Measurements from ENCODE around the gene TAB2. TPM values are rescaled to one million over a fixed set of nuclear protein-coding genes. Genes with fewer than 3 reads are reported as not detected.

Gene TAB2
- total RNA-seq, 1 experiment from 2014 or later: 14.7 TPM

GRCh38 chr6:149373511-149373910, 56.0 kb downstream of the TAB2 start:
- no peaks in the 10 kb centered on the region for H3K27me3 ChIP-seq (ENCODE audit: low read length)
- no peaks in the 10 kb centered on the region for H3K9me3 ChIP-seq (ENCODE audit: low read length)
- no TSS peak for BruUV-seq (replicated peaks)
- no peak overlapping the region for H3K9ac ChIP-seq (ENCODE audit: low read length)
- no peak overlapping the region for H2AFZ ChIP-seq (ENCODE audit: low read length)
- no peak overlapping the region for H3K4me2 ChIP-seq (ENCODE audit: low read length)
- ATAC-seq (no peak), DNase-seq (no peak)
- H3K4me3 ChIP-seq (ENCODE audit: low read length): no peak overlapping the region
- ChIA-PET POLR2A (ENCODE audit: unreplicated experiment) (no interaction called here), CTCF (interaction anchor here (0.6 kb wide), 1 partner anchor 67 kb away, joined by 3 read pairs; no protein-coding TSS in a partner anchor)
- no peak overlapping the region for H3K27ac ChIP-seq (ENCODE audit: low read length)
- H3K4me1 ChIP-seq (ENCODE audit: insufficient read depth, low read length): no peaks in the 10 kb centered on the region
- peaks cover 23% of the 10 kb centered on the region; the same call in 1 of the 2 replicates for H3K79me2 ChIP-seq (ENCODE audit: low read length)
- no peak for TF ChIP-seq CTCF (conservative IDR thresholded peaks at IDR 0.05; ENCODE audit: low read depth, low read length)
- TF ChIP-seq EZH2 (IDR thresholded peaks at IDR 0.05; ENCODE audit: low read length, unreplicated experiment): no peak
- TF ChIP-seq EZH2phosphoT487 (IDR thresholded peaks at IDR 0.05; ENCODE audit: borderline replicate concordance, low read length): no peak
- H3K36me3 ChIP-seq (ENCODE audit: low read depth, low read length): peaks cover 8% of the 10 kb centered on the region
- H3F3A ChIP-seq (ENCODE audit: low read length, unreplicated experiment): no peaks in the 10 kb centered on the region
- intact Hi-C loops (cut with micrococcal nuclease): no loop called here
- no peaks in the 10 kb centered on the region for H4K20me1 ChIP-seq (ENCODE audit: low read length)
- H3K9me2 ChIP-seq (replicated peaks; ENCODE audit: low read length): no peaks in the 10 kb centered on the region

GRCh38 chr6:149379977-149380376, 62.5 kb downstream of the TAB2 start:
- BruUV-seq (replicated peaks): no TSS peak
- CTCF ChIA-PET: no interaction called here
- Histone ChIP-seq H3K9me3 (ENCODE audit: low read length) (no peaks in the 10 kb centered on the region), H3K4me3 (ENCODE audit: low read length) (no peak overlapping the region), H3K4me2 (ENCODE audit: low read length) (no peak overlapping the region), H2AFZ (ENCODE audit: low read length) (no peak overlapping the region), H4K20me1 (ENCODE audit: low read length) (no peaks in the 10 kb centered on the region), H3K9ac (ENCODE audit: low read length) (no peak overlapping the region), H3K4me1 (ENCODE audit: insufficient read depth, low read length) (no peaks in the 10 kb centered on the region), H3F3A (ENCODE audit: low read length, unreplicated experiment) (no peaks in the 10 kb centered on the region), H3K79me2 (ENCODE audit: low read length) (peaks cover 6% of the 10 kb centered on the region; the same call in 1 of the 2 replicates), H3K27me3 (ENCODE audit: low read length) (no peaks in the 10 kb centered on the region), H3K36me3 (ENCODE audit: low read depth, low read length) (peaks cover 13% of the 10 kb centered on the region), H3K9me2 (replicated peaks; ENCODE audit: low read length) (no peaks in the 10 kb centered on the region), H3K27ac (ENCODE audit: low read length) (no peak overlapping the region)
- no peak for DNase-seq
- POLR2A ChIA-PET (ENCODE audit: unreplicated experiment): interaction anchor here (0.5 kb wide), 1 partner anchor 42 kb away, joined by 5 read pairs; no protein-coding TSS in a partner anchor
- intact Hi-C loops (cut with micrococcal nuclease): loop anchor here (5.0 kb wide), 1 partner anchor 48 kb away; no protein-coding TSS in a partner anchor
- TF ChIP-seq EZH2 (IDR thresholded peaks at IDR 0.05; ENCODE audit: low read length, unreplicated experiment) (no peak), EZH2phosphoT487 (IDR thresholded peaks at IDR 0.05; ENCODE audit: borderline replicate concordance, low read length) (no peak), CTCF (conservative IDR thresholded peaks at IDR 0.05; ENCODE audit: low read depth, low read length) (no peak)
- ATAC-seq: no peak

GRCh38 chr6:149380523-149380922, 63.0 kb downstream of the TAB2 start:
- Histone ChIP-seq H4K20me1 (ENCODE audit: low read length) (no peaks in the 10 kb centered on the region), H3F3A (ENCODE audit: low read length, unreplicated experiment) (no peaks in the 10 kb centered on the region), H2AFZ (ENCODE audit: low read length) (no peak overlapping the region), H3K4me2 (ENCODE audit: low read length) (no peak overlapping the region), H3K4me3 (ENCODE audit: low read length) (no peak overlapping the region), H3K27me3 (ENCODE audit: low read length) (no peaks in the 10 kb centered on the region), H3K36me3 (ENCODE audit: low read depth, low read length) (peaks cover 13% of the 10 kb centered on the region), H3K4me1 (ENCODE audit: insufficient read depth, low read length) (no peaks in the 10 kb centered on the region), H3K27ac (ENCODE audit: low read length) (no peak overlapping the region), H3K79me2 (ENCODE audit: low read length) (peaks cover 10% of the 10 kb centered on the region; the same call in 1 of the 2 replicates), H3K9me2 (replicated peaks; ENCODE audit: low read length) (no peaks in the 10 kb centered on the region), H3K9ac (ENCODE audit: low read length) (no peak overlapping the region), H3K9me3 (ENCODE audit: low read length) (no peaks in the 10 kb centered on the region)
- ATAC-seq: no peak
- TF ChIP-seq EZH2phosphoT487 (IDR thresholded peaks at IDR 0.05; ENCODE audit: borderline replicate concordance, low read length) (no peak), CTCF (conservative IDR thresholded peaks at IDR 0.05; ENCODE audit: low read depth, low read length) (no peak), EZH2 (IDR thresholded peaks at IDR 0.05; ENCODE audit: low read length, unreplicated experiment) (no peak)
- POLR2A ChIA-PET (ENCODE audit: unreplicated experiment): interaction anchor here (0.5 kb wide), 1 partner anchor 42 kb away, joined by 5 read pairs; no protein-coding TSS in a partner anchor
- CTCF ChIA-PET: no interaction called here
- peak; percentile 12 for DNase-seq
- intact Hi-C loops (cut with micrococcal nuclease): loop anchor here (5.0 kb wide), 1 partner anchor 48 kb away; no protein-coding TSS in a partner anchor
- BruUV-seq (replicated peaks): no TSS peak
